Lower lobe of right lung (tissue), 2 donors: ENCODE results near the gene MRPL27. TPM values are rescaled to one million over a fixed set of nuclear protein-coding genes. Genes with fewer than 3 reads are reported as not detected.

Experiments
- ATAC-seq, 2 donors: fragments of 200-7000 bp; cut with Tn5 transposase; one replicate each; pipeline ENCODE4 v1.9.1; 2020 to 2022; ENCODE audit warnings: mild to moderate bottlenecking in 2 of 2, moderate library complexity in 2 of 2
- DNase-seq: peaks from one replicate; pipeline ENCODE4 v3.0.0-alpha.2; 2020
- H3K27ac ChIP-seq: fragments of 200-600 bp; one replicate; pipeline ENCODE4 v1.8.0; 2022
- H3K27me3 ChIP-seq: fragments of 200-600 bp; one replicate; pipeline ENCODE4 v1.8.0; 2022; ENCODE audit warnings: low read depth
- H3K36me3 ChIP-seq: fragments of 200-600 bp; one replicate; pipeline ENCODE4 v1.8.0; 2022; ENCODE audit warnings: mild to moderate bottlenecking
- H3K4me1 ChIP-seq: fragments of 200-600 bp; one replicate; pipeline ENCODE4 v1.8.0; 2022
- H3K4me3 ChIP-seq: fragments of 200-600 bp; one replicate; pipeline ENCODE4 v1.8.0; 2022; ENCODE audit warnings: mild to moderate bottlenecking
- H3K9me3 ChIP-seq: fragments of 200-600 bp; one replicate; pipeline ENCODE4 v1.8.0; 2022
- CTCF ChIP-seq: fragments of 200-600 bp; IDR thresholded peaks from one replicate; pipeline ENCODE4 v1.8.0; 2022; ENCODE audit warnings: antibody characterized with exemption, mild to moderate bottlenecking
- intact Hi-C: fragments of 100-400 bp; cut with DNase I; formaldehyde crosslinking; loops from one replicate; pipeline ENCODE4 v1.11.0; 2022
- total RNA-seq: library from RNA; stranded (reverse); fragmentation: NEBNext Ultra II Directional; extraction: Animal tissue kit (Norgen Biotek cat#: 25700); gene quantifications from one replicate; pipeline ENCODE4 v1.2.1, GENCODE V29; 2021
- donor health status: DM: no; HTN: yes; CAD: no; lungs with severe emphysema.

The MRPL27 gene
- total RNA-seq, 1 donor from 2014 or later = 43.9 TPM

GRCh38 chr17:50359005-50359699 is 13.8 kb downstream of the MRPL27 start:
- ATAC-seq (no peak), DNase-seq (no peak)
- peaks cover 7% of the 10 kb centered on the region for H3K4me1 ChIP-seq
- H3K27ac ChIP-seq = no peak overlapping the region
- intact Hi-C loops = no loop called here
- TF ChIP-seq CTCF = no peak
- H3K36me3 ChIP-seq = peaks cover 74% of the 10 kb centered on the region
- no peaks in the 10 kb centered on the region for H3K27me3 ChIP-seq
- no peaks in the 10 kb centered on the region for H3K9me3 ChIP-seq
- no peak overlapping the region for H3K4me3 ChIP-seq

GRCh38 chr17:50358177-50358576 is 14.8 kb downstream of the MRPL27 start:
- peaks cover 7% of the 10 kb centered on the region for H3K4me1 ChIP-seq
- H3K27me3 ChIP-seq = no peaks in the 10 kb centered on the region
- DNase-seq (no peak), ATAC-seq (no peak)
- TF ChIP-seq CTCF = no peak
- H3K36me3 ChIP-seq = peaks cover 78% of the 10 kb centered on the region
- no peak overlapping the region for H3K4me3 ChIP-seq
- intact Hi-C loops = no loop called here
- H3K9me3 ChIP-seq = no peaks in the 10 kb centered on the region
- H3K27ac ChIP-seq = no peak overlapping the region

GRCh38 chr17:50356892-50357510 is 16.0 kb downstream of the MRPL27 start:
- no peak overlapping the region for H3K27ac ChIP-seq

GRCh38 chr17:50356418-50356817 is 16.6 kb downstream of the MRPL27 start:
- H3K27me3 ChIP-seq = no peaks in the 10 kb centered on the region
- intact Hi-C loops = no loop called here
- no peak overlapping the region for H3K27ac ChIP-seq
- DNase-seq (no peak), ATAC-seq (no peak)
- TF ChIP-seq CTCF = no peak
- no peak overlapping the region for H3K4me3 ChIP-seq
- no peaks in the 10 kb centered on the region for H3K4me1 ChIP-seq
- H3K36me3 ChIP-seq = peaks cover 83% of the 10 kb centered on the region
- H3K9me3 ChIP-seq = no peaks in the 10 kb centered on the region

More at GRCh38 chr17:50356892-50357510, 16.0 kb downstream of the MRPL27 start:
- Histone ChIP-seq H3K9me3 (no peaks in the 10 kb centered on the region), H3K4me1 (no peaks in the 10 kb centered on the region), H3K4me3 (no peak overlapping the region), H3K27me3 (no peaks in the 10 kb centered on the region), H3K36me3 (peaks cover 82% of the 10 kb centered on the region)
- intact Hi-C loops = no loop called here
- TF ChIP-seq CTCF = no peak
- DNase-seq = no peak
- no peak for ATAC-seq

- Histone ChIP-seq H3K36me3 (peaks cover 77% of the 10 kb centered on the region), H3K4me1 (no peaks in the 10 kb centered on the region), H3K9me3 (no peaks in the 10 kb centered on the region), H3K27ac (no peak overlapping the region), H3K4me3 (no peak overlapping the region), H3K27me3 (no peaks in the 10 kb centered on the region)
- no peak for TF ChIP-seq CTCF
- DNase-seq = no peak
- ATAC-seq = no peak
- intact Hi-C loops = no loop called here
These were observed 17.2 kb downstream of the MRPL27 start for GRCh38 chr17:50355701-50356341.
